Gastroesophageal sphincter (tissue), 3 donors: Measurements from ENCODE around the gene UHRF1.

Experiments
- CTCF ChIP-seq, 4 experiments: fragments of 200-600 bp in 2 of 4; fragments of 450-650 bp in 2 of 4; sonication (generic) in 1 of 4; IDR thresholded peaks; one replicate each; pipeline ENCODE4 v1.5.1; 2017 to 2019; ENCODE audit warnings: antibody characterized with exemption in 4 of 4, mild to moderate bottlenecking in 2 of 4, moderate library complexity in 2 of 4
- EP300 ChIP-seq: sonication (generic); formaldehyde crosslinking; IDR thresholded peaks from one replicate; pipeline ENCODE4 v1.6.1; 2017; ENCODE audit warnings: antibody characterized with exemption, mild to moderate bottlenecking
- POLR2A ChIP-seq, 2 donors: fragments of 450-650 bp; IDR thresholded peaks; one replicate each; pipeline ENCODE4 v1.6.1; 2017; ENCODE audit warnings: antibody characterized with exemption in 2 of 2, mild to moderate bottlenecking in 2 of 2, moderate library complexity in 1 of 2
- POLR2AphosphoS5 ChIP-seq: sonication (generic); formaldehyde crosslinking; IDR thresholded peaks from one replicate; pipeline ENCODE4 v1.6.1; 2017; ENCODE audit warnings: antibody characterized with exemption

GRCh38 chr19:4896372-4896771 is 12.9 kb upstream of the UHRF1 start:
- TF ChIP-seq CTCF (IDR thresholded peaks at IDR 0.05) = no peak
- no peak for TF ChIP-seq POLR2AphosphoS5
- no peak for TF ChIP-seq POLR2A (IDR thresholded peaks at IDR 0.05)
- TF ChIP-seq EP300 = no peak
